ENCODE results near the gene MYH1. TPM values are rescaled to one million over a fixed set of nuclear protein-coding genes. Genes with fewer than 3 reads are reported as not detected.
"Not testable (repeated sequence)": the region's sequence is repeated elsewhere in the genome, so short reads cannot be mapped to it uniquely, and the experiment has no call there.

The MYH1 gene
- total RNA-seq, 5 donors from 2014 or later (not counting 1 experiment from before 2014, with no cell fraction given) = not detected

GRCh38 chr17:10549096-10549842 lies 30.9 kb upstream of the MYH1 start, which contains the start of gene MYH2:
Gene MYH2 (minus strand): TSS chr17:10549658. CDS start chr17:10547920, 1,738 bp downstream.
- H3K36me3 ChIP-seq (ENCODE audit: control insufficient read depth in 2 of 2, extremely low read depth in 1 of 2, insufficient read depth in 1 of 2, low read length in 1 of 2) = no peaks in the 10 kb centered on the region
- no peak within 1 kb of the TSS for H3K27ac Mint-ChIP-seq
- no peaks in the 10 kb centered on the region for H3K4me1 ChIP-seq (ENCODE audit: control insufficient read depth in 1 of 2, extremely low read depth in 1 of 2, insufficient read depth in 2 of 2, low read length in 2 of 2)
- WGBS (ENCODE audit: insufficient coverage) = 36% methylated on average over 4 of the region's 9 CpGs
- no peaks in the 10 kb centered on the region for H3K36me3 Mint-ChIP-seq
- H3K27me3 Mint-ChIP-seq = peaks cover 14 to 17% of the 10 kb centered on the region in 2 donors
- ChIA-PET CTCF (no interaction called here), POLR2A (no interaction called here)
- no peaks in the 10 kb centered on the region for H3K9me3 ChIP-seq
- no peaks in the 10 kb centered on the region for H3K9me3 Mint-ChIP-seq
- H3K4me3 ChIP-seq (ENCODE audit: control insufficient read depth in 1 of 2, extremely low read depth in 1 of 2, low read length in 1 of 2) = no peak within 1 kb of the TSS
- no peak for ATAC-seq (replicated peaks in 1 of 4)
- no peaks in the 10 kb centered on the region for H3K4me1 Mint-ChIP-seq
- DNase-seq = no peak
- no peak within 1 kb of the TSS for H3K4me3 Mint-ChIP-seq
- no peak within 1 kb of the TSS for H3K27ac ChIP-seq (ENCODE audit: low read length)
- no peaks in the 10 kb centered on the region for H3K27me3 ChIP-seq (replicated peaks in 1 of 2; ENCODE audit: control insufficient read depth in 2 of 2, extremely low read depth in 1 of 2, insufficient read depth in 2 of 2, low read length in 1 of 2)

- no peaks in the 10 kb centered on the region for H3K36me3 ChIP-seq (ENCODE audit: control insufficient read depth in 2 of 2, extremely low read depth in 1 of 2, insufficient read depth in 1 of 2, low read length in 1 of 2)
- 55% methylated on average over 3 of the region's 6 CpGs for WGBS (ENCODE audit: insufficient coverage)
- Mint-ChIP-seq H3K4me3 (no peak overlapping the region), H3K27ac (no peak overlapping the region), H3K36me3 (no peaks in the 10 kb centered on the region), H3K27me3 (peaks cover 9 to 15% of the 10 kb centered on the region in 2 donors), H3K4me1 (no peaks in the 10 kb centered on the region), H3K9me3 (no peaks in the 10 kb centered on the region)
- H3K4me1 ChIP-seq (ENCODE audit: control insufficient read depth in 1 of 2, extremely low read depth in 1 of 2, insufficient read depth in 2 of 2, low read length in 2 of 2) = no peaks in the 10 kb centered on the region
- H3K27ac ChIP-seq (ENCODE audit: low read length) = no peak overlapping the region
- ATAC-seq (replicated peaks in 1 of 4) (no peak), DNase-seq (no peak)
- no peaks in the 10 kb centered on the region for H3K9me3 ChIP-seq
- H3K27me3 ChIP-seq (replicated peaks in 1 of 2; ENCODE audit: control insufficient read depth in 2 of 2, extremely low read depth in 1 of 2, insufficient read depth in 2 of 2, low read length in 1 of 2) = no peaks in the 10 kb centered on the region
- ChIA-PET POLR2A (no interaction called here), CTCF (no interaction called here)
- H3K4me3 ChIP-seq (ENCODE audit: control insufficient read depth in 1 of 2, extremely low read depth in 1 of 2, low read length in 1 of 2) = no peak overlapping the region
Observed at GRCh38 chr17:10547351-10547750, 29.0 kb upstream of the MYH1 start.

GRCh38 chr17:10543486-10543885 lies 25.1 kb upstream of the MYH1 start:
- H3K36me3 Mint-ChIP-seq; DNase-seq; H3K4me3 Mint-ChIP-seq; H3K27me3 ChIP-seq (replicated peaks in 1 of 2; ENCODE audit: control insufficient read depth in 2 of 2, extremely low read depth in 1 of 2, insufficient read depth in 2 of 2, low read length in 1 of 2); H3K4me1 Mint-ChIP-seq; POLR2A ChIA-PET; H3K4me3 ChIP-seq (ENCODE audit: control insufficient read depth in 1 of 2, extremely low read depth in 1 of 2, low read length in 1 of 2); H3K4me1 ChIP-seq (ENCODE audit: control insufficient read depth in 1 of 2, extremely low read depth in 1 of 2, insufficient read depth in 2 of 2, low read length in 2 of 2); H3K27ac ChIP-seq (ENCODE audit: low read length); H3K36me3 ChIP-seq (ENCODE audit: control insufficient read depth in 2 of 2, extremely low read depth in 1 of 2, insufficient read depth in 1 of 2, low read length in 1 of 2); ATAC-seq (replicated peaks in 1 of 4); CTCF ChIA-PET; H3K27ac Mint-ChIP-seq; H3K9me3 ChIP-seq; H3K27me3 Mint-ChIP-seq: not testable (repeated sequence)
- peaks cover 7 to 25% (median 9%) of the 10 kb centered on the region in 3 donors for H3K9me3 Mint-ChIP-seq
- WGBS (ENCODE audit: insufficient coverage) = 73% methylated on average over 1 of the region's 5 CpGs

- peaks cover 7 to 28% (median 9%) of the 10 kb centered on the region in 3 donors for H3K9me3 Mint-ChIP-seq
- DNase-seq; H3K36me3 ChIP-seq (ENCODE audit: control insufficient read depth in 2 of 2, extremely low read depth in 1 of 2, insufficient read depth in 1 of 2, low read length in 1 of 2); POLR2A ChIA-PET; H3K36me3 Mint-ChIP-seq; H3K4me3 ChIP-seq (ENCODE audit: control insufficient read depth in 1 of 2, extremely low read depth in 1 of 2, low read length in 1 of 2); H3K27me3 ChIP-seq (replicated peaks in 1 of 2; ENCODE audit: control insufficient read depth in 2 of 2, extremely low read depth in 1 of 2, insufficient read depth in 2 of 2, low read length in 1 of 2); H3K4me3 Mint-ChIP-seq; CTCF ChIA-PET; H3K9me3 ChIP-seq; H3K27ac ChIP-seq (ENCODE audit: low read length); H3K27me3 Mint-ChIP-seq; H3K4me1 Mint-ChIP-seq; H3K4me1 ChIP-seq (ENCODE audit: control insufficient read depth in 1 of 2, extremely low read depth in 1 of 2, insufficient read depth in 2 of 2, low read length in 2 of 2); ATAC-seq (replicated peaks in 1 of 4); H3K27ac Mint-ChIP-seq: not testable (repeated sequence)
- WGBS (ENCODE audit: insufficient coverage) = 100% methylated on average over 1 of the region's 6 CpGs
Observed at GRCh38 chr17:10541179-10541578, 22.8 kb upstream of the MYH1 start.

- POLR2A ChIA-PET = no interaction called here
- Histone ChIP-seq H3K4me1 (ENCODE audit: control insufficient read depth in 1 of 2, extremely low read depth in 1 of 2, insufficient read depth in 2 of 2, low read length in 2 of 2) (no peaks in the 10 kb centered on the region), H3K4me3 (ENCODE audit: control insufficient read depth in 1 of 2, extremely low read depth in 1 of 2, low read length in 1 of 2) (no peak overlapping the region), H3K27me3 (replicated peaks in 1 of 2; ENCODE audit: control insufficient read depth in 2 of 2, extremely low read depth in 1 of 2, insufficient read depth in 2 of 2, low read length in 1 of 2) (no peaks in the 10 kb centered on the region), H3K36me3 (ENCODE audit: control insufficient read depth in 2 of 2, extremely low read depth in 1 of 2, insufficient read depth in 1 of 2, low read length in 1 of 2) (no peaks in the 10 kb centered on the region), H3K9me3 (no peaks in the 10 kb centered on the region), H3K27ac (ENCODE audit: low read length) (no peak overlapping the region)
- no peak for ATAC-seq (replicated peaks in 1 of 4)
- DNase-seq = no peak
- no CpG with 5 or more reads among the region's 1 CpG for WGBS (ENCODE audit: insufficient coverage)
- Mint-ChIP-seq H3K27ac (no peak overlapping the region), H3K4me1 (no peaks in the 10 kb centered on the region), H3K4me3 (no peak overlapping the region), H3K9me3 (peaks cover 0 to under 1% (median 0%) of the 10 kb centered on the region in 3 donors), H3K36me3 (no peaks in the 10 kb centered on the region), H3K27me3 (peaks cover 8 to 11% of the 10 kb centered on the region in 2 donors)
- CTCF ChIA-PET = no interaction called here
Observed at GRCh38 chr17:10532026-10532425, 13.7 kb upstream of the MYH1 start.

- Histone ChIP-seq H3K4me3 (ENCODE audit: control insufficient read depth in 1 of 2, extremely low read depth in 1 of 2, low read length in 1 of 2) (no peak overlapping the region), H3K4me1 (ENCODE audit: control insufficient read depth in 1 of 2, extremely low read depth in 1 of 2, insufficient read depth in 2 of 2, low read length in 2 of 2) (no peaks in the 10 kb centered on the region), H3K27me3 (replicated peaks in 1 of 2; ENCODE audit: control insufficient read depth in 2 of 2, extremely low read depth in 1 of 2, insufficient read depth in 2 of 2, low read length in 1 of 2) (peaks cover 0 to 6% of the 10 kb centered on the region in 2 experiments), H3K9me3 (no peaks in the 10 kb centered on the region), H3K27ac (ENCODE audit: low read length) (no peak overlapping the region), H3K36me3 (ENCODE audit: control insufficient read depth in 2 of 2, extremely low read depth in 1 of 2, insufficient read depth in 1 of 2, low read length in 1 of 2) (no peaks in the 10 kb centered on the region)
- H3K4me1 Mint-ChIP-seq = no peaks in the 10 kb centered on the region
- H3K36me3 Mint-ChIP-seq = no peaks in the 10 kb centered on the region
- H3K27ac Mint-ChIP-seq = no peak overlapping the region
- ATAC-seq (replicated peaks in 1 of 4) (no peak), DNase-seq (no peak)
- H3K9me3 Mint-ChIP-seq = peaks cover 0 to 6% (median 0%) of the 10 kb centered on the region in 3 donors
- WGBS (ENCODE audit: insufficient coverage) = 94% methylated on average over 2 of the region's 6 CpGs
- ChIA-PET POLR2A (no interaction called here), CTCF (no interaction called here)
- H3K27me3 Mint-ChIP-seq = peaks cover 0 to 7% of the 10 kb centered on the region in 2 donors
- no peak overlapping the region for H3K4me3 Mint-ChIP-seq
Observed at GRCh38 chr17:10527419-10527818, 9.1 kb upstream of the MYH1 start.

Data from T-cell (primary cell).